H1 (cell line): ENCODE data around the gene MRPS25. TPM values are rescaled to one million over a fixed set of nuclear protein-coding genes. Genes with fewer than 3 reads are reported as not detected.

ENCODE experiments used
- CTCF ChIA-PET: fragments of 300-600 bp; sonication (Branson Sonifier 250); formaldehyde crosslinking; loops from one replicate; lab custom pipeline; 2021; ENCODE audit not compliant: partially characterized antibody; lab: Charles Lee
- POLR2A ChIA-PET: fragments of 300-600 bp; sonication (Branson Sonifier 250); formaldehyde crosslinking; loops from one replicate; lab custom pipeline; 2021; ENCODE audit warnings: inconsistent platforms; ENCODE audit not compliant: partially characterized antibody; lab: Charles Lee
- DNase-seq, 2 experiments: peaks; one replicate each; pipeline versions ENCODE4 v3.0.0 to v3.0.0-alpha.2; 2010 to 2022; ENCODE audit warnings: low spot score in 2 of 2, low read depth in 1 of 2, mixed read lengths in 1 of 2
- FAIRE-seq: peaks from 2 replicates; lab custom pipeline; 2011; peaks lifted over from hg19 to GRCh38; lab: Jason Lieb, UNC
- H2AFZ ChIP-seq: 2 replicates; pipeline ENCODE4 v1.8.1; 2012; ENCODE audit warnings: low read length, inconsistent platforms
- H2AK5ac ChIP-seq: 2 replicates; pipeline ENCODE4 v1.6.1; 2013; ENCODE audit warnings: low read depth, low read length
- H2BK120ac ChIP-seq: replicated peaks from 2 replicates; pipeline ENCODE3; 2013; ENCODE audit warnings: low read depth, low read length, inconsistent platforms
- H2BK12ac ChIP-seq: 2 replicates; pipeline ENCODE4 v1.6.1; 2013; ENCODE audit warnings: low read depth, low read length
- H2BK15ac ChIP-seq: 2 replicates; pipeline ENCODE4 v1.6.1; 2013; ENCODE audit warnings: low read length
- H2BK20ac ChIP-seq: 2 replicates; pipeline ENCODE4 v1.6.1; 2013; ENCODE audit warnings: low read length
- H2BK5ac ChIP-seq: 2 replicates; pipeline ENCODE4 v1.6.1; 2013; ENCODE audit warnings: low read depth, low read length
- H3K14ac ChIP-seq: 2 replicates; pipeline ENCODE4 v1.6.1; 2013; ENCODE audit warnings: inconsistent platforms; ENCODE audit not compliant: insufficient read length
- H3K18ac ChIP-seq: 2 replicates; pipeline ENCODE4 v1.6.1; 2013; ENCODE audit warnings: low read length; ENCODE audit errors: extremely low read depth
- H3K23ac ChIP-seq: 2 replicates; pipeline ENCODE4 v1.6.1; 2013; ENCODE audit warnings: inconsistent platforms; ENCODE audit not compliant: insufficient read length
- H3K23me2 ChIP-seq: 2 replicates; pipeline ENCODE4 v1.6.1; 2013; ENCODE audit warnings: low read depth, low read length
- H3K27ac ChIP-seq: 2 replicates; pipeline ENCODE4 v1.6.1; 2011; ENCODE audit warnings: low read depth, low read length, inconsistent platforms
- H3K27me3 ChIP-seq, 4 experiments: replicated peaks in 1 of 4; 1 replicate in 1 of 4; 2 replicates in 3 of 4; pipeline versions ENCODE4 v1.6.1 to v1.8.1; 2011 to 2013; ENCODE audit warnings: low read length in 3 of 4, mild to moderate bottlenecking in 3 of 4, inconsistent platforms in 2 of 4, mixed read lengths in 2 of 4, moderate library complexity in 1 of 4; ENCODE audit not compliant: control insufficient read depth in 3 of 4, insufficient read depth in 3 of 4; ENCODE audit errors: extremely low read depth in 1 of 4
- H3K36me3 ChIP-seq, 4 experiments: 2 replicates each; pipeline versions ENCODE4 v1.6.1 to v1.8.1; 2011 to 2013; ENCODE audit warnings: mild to moderate bottlenecking in 4 of 4, low read length in 3 of 4, moderate library complexity in 2 of 4, control low read depth in 1 of 4, inconsistent platforms in 1 of 4; ENCODE audit not compliant: insufficient read depth in 4 of 4, control insufficient read depth in 2 of 4
- H3K4ac ChIP-seq: replicated peaks from 2 replicates; pipeline ENCODE3; 2013; ENCODE audit warnings: low read length, low read depth, mixed read lengths, inconsistent platforms; ENCODE audit not compliant: insufficient read length
- H3K4me1 ChIP-seq, 4 experiments: replicated peaks in 1 of 4; 1 replicate in 1 of 4; 2 replicates in 3 of 4; pipeline versions ENCODE4 v1.6.1 to v1.8.1; 2011 to 2013; ENCODE audit warnings: low read length in 3 of 4, inconsistent platforms in 2 of 4, mixed read lengths in 1 of 4; ENCODE audit not compliant: insufficient read depth in 4 of 4, control insufficient read depth in 3 of 4
- H3K4me2 ChIP-seq, 2 experiments: 2 replicates each; pipeline versions ENCODE4 v1.6.1 to v1.8.1; 2011 to 2013; ENCODE audit warnings: low read depth in 2 of 2, low read length in 2 of 2, control low read depth in 1 of 2, inconsistent platforms in 1 of 2, mild to moderate bottlenecking in 1 of 2; ENCODE audit not compliant: insufficient read depth in 1 of 2
- H3K4me3 ChIP-seq, 4 experiments: fragments of 200-600, 300-600 bp in 1 of 4; sonication (generic), shearing (Covaris generic), sonication (Bioruptor Twin) in 1 of 4; 2 replicates each; pipeline versions ENCODE4 v1.5.1 to v1.8.1; 2011 to 2016; ENCODE audit warnings: low read length in 4 of 4, low read depth in 3 of 4, control low read depth in 2 of 4, inconsistent platforms in 2 of 4, mild to moderate bottlenecking in 2 of 4, mixed read lengths in 1 of 4, moderate library complexity in 1 of 4; ENCODE audit not compliant: insufficient read depth in 2 of 4; ENCODE audit errors: extremely low read depth in 1 of 4
- H3K56ac ChIP-seq: replicated peaks from 2 replicates; pipeline ENCODE3; 2013; ENCODE audit warnings: low read depth, mild to moderate bottlenecking, mixed read lengths, low read length, inconsistent platforms; ENCODE audit not compliant: insufficient read length
- H3K79me1 ChIP-seq: 2 replicates; pipeline ENCODE4 v1.6.1; 2013; ENCODE audit warnings: low read depth, low read length, control low read depth
- H3K79me2 ChIP-seq, 2 experiments: 2 replicates each; pipeline versions ENCODE4 v1.6.1 to v1.8.1; 2012 to 2013; ENCODE audit warnings: low read length in 2 of 2, mild to moderate bottlenecking in 2 of 2, inconsistent platforms in 1 of 2; ENCODE audit not compliant: insufficient read depth in 2 of 2, control insufficient read depth in 1 of 2
- H3K9ac ChIP-seq, 4 experiments: replicated peaks in 1 of 4; 1 replicate in 1 of 4; 2 replicates in 3 of 4; pipeline versions ENCODE4 v1.6.1 to v1.8.1; 2011 to 2013; ENCODE audit warnings: low read depth in 3 of 4, low read length in 3 of 4, control low read depth in 2 of 4, mild to moderate bottlenecking in 2 of 4, moderate library complexity in 2 of 4, inconsistent platforms in 1 of 4; ENCODE audit errors: extremely low read depth in 1 of 4
- H3K9me3 ChIP-seq, 2 experiments: 2 replicates each; pipeline versions ENCODE4 v1.6.1 to v1.8.1; 2012 to 2013; ENCODE audit warnings: mild to moderate bottlenecking in 2 of 2, moderate library complexity in 2 of 2, control low read depth in 1 of 2, inconsistent platforms in 1 of 2, low read depth in 1 of 2, low read length in 1 of 2, mixed read lengths in 1 of 2; ENCODE audit not compliant: insufficient read depth in 2 of 2
- H4K20me1 ChIP-seq, 2 experiments: replicated peaks in 1 of 2; 2 replicates each; pipeline versions ENCODE3 to v1.8.1; 2011 to 2013; ENCODE audit warnings: inconsistent platforms in 2 of 2, low read length in 2 of 2, mild to moderate bottlenecking in 1 of 2; ENCODE audit not compliant: insufficient read depth in 2 of 2, control insufficient read depth in 1 of 2
- H4K5ac ChIP-seq: 2 replicates; pipeline ENCODE4 v1.6.1; 2013; ENCODE audit warnings: low read length, low read depth, mixed read lengths, inconsistent platforms; ENCODE audit not compliant: insufficient read length
- H4K8ac ChIP-seq: 2 replicates; pipeline ENCODE4 v1.8.0; 2013; ENCODE audit warnings: mild to moderate bottlenecking, moderate library complexity, low read length, inconsistent platforms; ENCODE audit not compliant: insufficient read depth; ENCODE audit errors: extremely low read depth
- H4K91ac ChIP-seq: replicated peaks from 2 replicates; pipeline ENCODE3; 2013; ENCODE audit warnings: low read length, mixed read lengths, inconsistent platforms; ENCODE audit not compliant: insufficient read length
- BCL11A ChIP-seq, 2 experiments: IDR thresholded peaks; one replicate each; pipeline ENCODE4 v1.6.1; 2011; ENCODE audit warnings: low read depth in 2 of 2, low read length in 2 of 2, mild to moderate bottlenecking in 2 of 2
- CBX5 ChIP-seq: fragments of 300-800, 300-1000 bp; sonication (generic); IDR thresholded peaks from 2 replicates; pipeline ENCODE4 v1.7.1; 2016; ENCODE audit warnings: antibody characterized with exemption, low read length, low read depth
- E2F6 ChIP-seq: IDR thresholded peaks from 2 replicates; pipeline ENCODE4 v1.6.1; 2012; ENCODE audit warnings: inconsistent platforms
- EGR1 ChIP-seq: IDR thresholded peaks from 2 replicates; pipeline ENCODE4 v1.6.1; 2011; ENCODE audit warnings: low read depth, low read length, borderline replicate concordance
- HDAC6 ChIP-seq: IDR thresholded peaks from one replicate; pipeline ENCODE4 v1.7.1; 2012; ENCODE audit warnings: low read depth, mild to moderate bottlenecking, inconsistent platforms, low read length, moderate library complexity
- JUND ChIP-seq: IDR thresholded peaks from 2 replicates; pipeline ENCODE4 v1.6.1; 2011; ENCODE audit warnings: mild to moderate bottlenecking, improper control_type of control experiment, low read length
- KDM4A ChIP-seq: IDR thresholded peaks from one replicate; pipeline ENCODE4 v1.7.1; 2012; ENCODE audit warnings: low read depth, mild to moderate bottlenecking, moderate library complexity, low read length, inconsistent platforms; ENCODE audit not compliant: severe bottlenecking
- RAD21 ChIP-seq, 2 experiments: IDR thresholded peaks in 1 of 2; conservative IDR thresholded peaks in 1 of 2; 2 replicates each; pipeline ENCODE4 v1.6.1; 2011; ENCODE audit warnings: low read depth in 2 of 2, low read length in 2 of 2, improper control_type of control experiment in 1 of 2, inconsistent platforms in 1 of 2, mild to moderate bottlenecking in 1 of 2, moderate library complexity in 1 of 2
- RNF2 ChIP-seq: fragments of 200-900, 300-1000 bp; sonication (generic); IDR thresholded peaks from 2 replicates; pipeline ENCODE4 v1.7.1; 2016; ENCODE audit warnings: borderline replicate concordance, low read depth, mild to moderate bottlenecking, antibody characterized with exemption, low read length; ENCODE audit not compliant: poor library complexity, severe bottlenecking; ENCODE audit errors: missing control alignments
- SP1 ChIP-seq: IDR thresholded peaks from 2 replicates; pipeline ENCODE4 v1.6.1; 2011; ENCODE audit warnings: low read depth, low read length
- TCF12 ChIP-seq: IDR thresholded peaks from 2 replicates; pipeline ENCODE4 v1.6.1; 2011; ENCODE audit warnings: low read depth, mild to moderate bottlenecking, low read length
- ZNF274 ChIP-seq: IDR thresholded peaks from 2 replicates; pipeline ENCODE4 v1.7.0; 2012; ENCODE audit warnings: low read length, borderline replicate concordance; ENCODE audit errors: extremely low read depth
- WGBS, 2 experiments: shearing (Covaris generic) in 1 of 2; methylation state at CpG; one replicate each; pipeline versions ENCODE4 v1.1.6 to v1.1.7; 2013 to 2015; ENCODE audit warnings: low lambda C conversion rate in 2 of 2, mixed read lengths in 2 of 2, inconsistent platforms in 1 of 2, low coverage in 1 of 2, missing lambda C conversion rate in 1 of 2; ENCODE audit not compliant: insufficient replicate concordance in 2 of 2, insufficient coverage in 1 of 2, insufficient read length in 1 of 2; ENCODE audit errors: extremely low coverage in 1 of 2, missing lambda C conversion rate in 1 of 2; 5-methylcytosine and 5-hydroxymethylcytosine counted together
- polyA plus RNA-seq, 7 experiments: library from polyadenylated mRNA; depleted of rRNA in 3 of 7; stranded (reverse) in 5 of 7; unstranded in 2 of 7; fragments of >200 nt in 5 of 7; fragments of 200-250 nt in 2 of 7; gene quantifications; 1 replicate in 5 of 7; 2 replicates in 1 of 7; 4 replicates in 1 of 7; pipeline versions ENCODE4 v1.2.1 to v1.2.3, GENCODE V29; 2011 to 2013; ENCODE audit warnings: missing spikeins in 2 of 7, mixed read lengths in 2 of 7
- total RNA-seq: library from RNA; stranded (reverse); fragmentation: NEBNext Ultra II Directional; extraction: Animal tissue kit (Norgen Biotek cat#: 25700); gene quantifications from 2 replicates; pipeline ENCODE4 v1.2.1, GENCODE V29; 2021

Gene MRPS25
- total and polyA plus RNA-seq, 2 of the 8 experiments (the other 6 are each of a cell fraction or from before 2014, with no cell fraction given): 23.0 to 56.5 TPM

DNA sequence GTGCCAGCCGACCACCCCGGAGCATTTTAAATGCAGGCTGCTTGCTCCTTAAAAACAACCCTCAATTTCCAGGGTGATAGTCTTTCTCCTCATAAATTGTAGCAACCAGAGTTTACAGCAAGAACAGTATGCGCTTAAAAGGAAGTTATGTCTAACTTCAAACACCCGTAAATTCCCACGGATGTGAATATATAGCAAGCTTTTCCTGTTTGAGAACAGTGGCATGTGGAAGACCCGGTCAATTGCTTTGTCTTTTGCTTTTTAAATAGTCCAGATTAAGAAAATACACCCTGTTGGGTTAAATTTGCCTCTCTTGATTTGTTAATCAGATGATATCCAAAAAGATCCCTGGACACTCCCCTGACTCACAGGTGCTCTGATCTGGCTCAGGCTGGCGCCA, 20.8 kb downstream of the MRPS25 start:
- H2BK15ac ChIP-seq: no peak overlapping the region
- H3K27me3 ChIP-seq: no peaks in the 10 kb centered on the region
- no peak overlapping the region for H3K56ac ChIP-seq
- peaks cover 4 to 8% of the 10 kb centered on the region in 2 experiments for H4K20me1 ChIP-seq
- H3K36me3 ChIP-seq: peaks cover 35 to 92% (median 73%) of the 10 kb centered on the region in 4 experiments; a peak in 7 of 8 replicates
- no peak overlapping the region for H3K23ac ChIP-seq
- no peak overlapping the region for H2BK20ac ChIP-seq
- no peak overlapping the region for H4K5ac ChIP-seq
- CTCF ChIA-PET: interaction anchor here (0.8 to 1.0 kb wide), 4 partner anchors 11 to 121 kb away, joined by 3 to 4 read pairs (median 3); no protein-coding TSS in a partner anchor
- no peak overlapping the region for H3K18ac ChIP-seq
- H2AFZ ChIP-seq: no peak overlapping the region
- H3K27ac ChIP-seq: no peak overlapping the region
- no peaks in the 10 kb centered on the region for H3K4me1 ChIP-seq
- H3K14ac ChIP-seq: no peak overlapping the region
- H3K23me2 ChIP-seq: no peaks in the 10 kb centered on the region
- H2AK5ac ChIP-seq: no peak overlapping the region
- DNase-seq (no peak), FAIRE-seq (no peak)
- H4K91ac ChIP-seq: no peak overlapping the region
- H2BK120ac ChIP-seq: no peak overlapping the region
- H3K4me2 ChIP-seq: no peak overlapping the region
- WGBS, 2 experiments: 94% methylated on average over 7 of the region's 7 CpGs; no CpG with 5 or more reads in 1 of the 2 experiments
- H3K79me1 ChIP-seq: no peaks in the 10 kb centered on the region
- POLR2A ChIA-PET: interaction anchor here (1.5 kb wide), 1 partner anchor 13 kb away, joined by 4 read pairs; no protein-coding TSS in a partner anchor
- H3K4ac ChIP-seq: no peak overlapping the region
- no peaks in the 10 kb centered on the region for H3K79me2 ChIP-seq
- no peaks in the 10 kb centered on the region for H3K9me3 ChIP-seq
- TF ChIP-seq ZNF274 (no peak), EGR1 (no peak), KDM4A (no peak), CBX5 (no peak), RAD21 (IDR thresholded peaks at IDR 0.05 in 1 of 2, conservative IDR thresholded peaks at IDR 0.05 in 1 of 2; ENCODE audit: low read depth in 2 of 2, low read length in 2 of 2) (no peak), JUND (no peak), RNF2 (no peak), E2F6 (no peak), BCL11A (IDR thresholded peaks at IDR 0.05; ENCODE audit: low read depth in 2 of 2, low read length in 2 of 2) (no peak), TCF12 (no peak), HDAC6 (no peak), SP1 (no peak)
- no peak overlapping the region for H2BK5ac ChIP-seq
- H3K9ac ChIP-seq: no peak overlapping the region
- H4K8ac ChIP-seq: no peak overlapping the region
- H2BK12ac ChIP-seq: no peak overlapping the region
- no peak overlapping the region for H3K4me3 ChIP-seq
